Endothelial cell of umbilical vein (primary cell): ENCODE measurements around the gene PLPPR2.

ENCODE experiments used
- CTCF ChIP-seq, 2 donors: IDR thresholded peaks; 1 replicate in 1 of 2; 2 replicates in 1 of 2; pipeline ENCODE4 v1.5.1; 2011; ENCODE audit warnings: low read length in 2 of 2, mild to moderate bottlenecking in 2 of 2, moderate library complexity in 2 of 2, control low read depth in 1 of 2, inconsistent platforms in 1 of 2, low read depth in 1 of 2; ENCODE audit not compliant: insufficient read depth in 1 of 2; ENCODE audit errors: extremely low read depth in 1 of 2
- EZH2 ChIP-seq: IDR thresholded peaks from 2 replicates; pipeline ENCODE4 v1.6.1; 2012; ENCODE audit warnings: borderline replicate concordance, low read depth, mild to moderate bottlenecking, moderate library complexity, low read length, inconsistent platforms; ENCODE audit not compliant: severe bottlenecking
- FOS ChIP-seq: IDR thresholded peaks from 2 replicates; pipeline ENCODE4 v1.6.1; 2011; ENCODE audit warnings: mild to moderate bottlenecking, low read length, moderate library complexity, borderline replicate concordance; ENCODE audit not compliant: insufficient read depth
- GATA2 ChIP-seq: IDR thresholded peaks from 2 replicates; pipeline ENCODE4 v1.7.0; 2011; ENCODE audit warnings: low read depth, mild to moderate bottlenecking, moderate library complexity, mixed read lengths, low read length; ENCODE audit not compliant: insufficient read length, insufficient read depth
- JUN ChIP-seq: IDR thresholded peaks from 2 replicates; pipeline ENCODE4 v1.6.1; 2011; ENCODE audit warnings: borderline replicate concordance, low read depth; ENCODE audit not compliant: insufficient read length, insufficient read depth
- MAX ChIP-seq: IDR thresholded peaks from 2 replicates; pipeline ENCODE4 v1.6.1; 2011; ENCODE audit not compliant: insufficient read depth, insufficient read length
- MYC ChIP-seq: IDR thresholded peaks from one replicate; pipeline ENCODE4 v1.6.1; 2011; ENCODE audit warnings: mild to moderate bottlenecking, low read depth, low read length
- POLR2A ChIP-seq: IDR thresholded peaks from 2 replicates; pipeline ENCODE4 v1.6.1; 2012; ENCODE audit warnings: low read depth, mild to moderate bottlenecking, control low read depth, low read length
- POLR2AphosphoS5 ChIP-seq: IDR thresholded peaks from 2 replicates; pipeline ENCODE4 v1.6.1; 2012; ENCODE audit warnings: low read depth, mild to moderate bottlenecking, control low read depth, low read length, moderate library complexity; ENCODE audit not compliant: insufficient read depth

DNA sequence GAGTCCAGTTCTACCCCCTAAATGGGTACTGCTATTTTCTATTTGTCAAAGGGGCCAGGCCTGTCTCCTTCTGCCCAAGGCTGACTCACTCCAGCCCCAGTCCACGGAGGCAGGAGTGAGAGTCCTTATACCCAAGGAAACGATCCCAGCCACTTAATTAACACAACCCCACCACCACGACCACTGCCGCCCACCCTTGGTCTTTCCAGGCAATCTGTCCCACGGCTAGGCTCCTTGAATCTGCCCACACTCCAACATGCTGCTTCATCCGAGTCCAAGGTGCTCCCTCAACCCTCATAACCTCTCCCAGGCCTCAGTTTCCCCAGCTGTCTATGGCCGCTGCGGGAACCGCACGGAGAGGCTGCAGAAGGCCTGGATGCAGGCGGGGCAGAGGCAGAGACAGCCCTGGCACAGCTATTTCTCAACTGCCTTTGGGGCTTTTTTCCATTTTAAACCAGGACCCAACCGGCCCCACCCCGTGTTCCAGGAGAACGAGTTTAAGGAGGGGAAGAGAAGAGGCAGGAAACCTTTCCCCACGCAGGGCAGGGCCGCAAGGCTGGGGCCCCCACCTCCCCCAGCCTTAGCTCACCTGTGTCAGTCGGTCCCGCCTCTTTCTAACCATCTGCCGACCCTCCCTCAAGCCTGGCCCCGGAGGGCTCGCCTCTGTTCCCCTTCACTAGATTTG lies 16.5 kb upstream of the PLPPR2 start:
- TF ChIP-seq POLR2A (no peak), POLR2AphosphoS5 (no peak), CTCF (IDR thresholded peaks at IDR 0.05; ENCODE audit: extremely low read depth in 1 of 2, insufficient read depth in 1 of 2, low read depth in 1 of 2, low read length in 2 of 2) (no peak), FOS (no peak), EZH2 (no peak), JUN (no peak), MAX (no peak), MYC (no peak), GATA2 (no peak)
